Erythroblast (primary cell): ENCODE data around the gene TCP11.
"Not testable (repeated sequence)": the region's sequence is repeated elsewhere in the genome, so short reads cannot be mapped to it uniquely, and the experiment has no call there.

Experiments used
- GATA1 ChIP-seq: IDR thresholded peaks from 2 replicates; pipeline ENCODE4 v1.6.1; 2011; ENCODE audit warnings: low read depth, mild to moderate bottlenecking, control low read depth, low read length, moderate library complexity
- POLR2A ChIP-seq: IDR thresholded peaks from 2 replicates; pipeline ENCODE4 v1.6.1; 2011; ENCODE audit warnings: mild to moderate bottlenecking, low read length

DNA sequence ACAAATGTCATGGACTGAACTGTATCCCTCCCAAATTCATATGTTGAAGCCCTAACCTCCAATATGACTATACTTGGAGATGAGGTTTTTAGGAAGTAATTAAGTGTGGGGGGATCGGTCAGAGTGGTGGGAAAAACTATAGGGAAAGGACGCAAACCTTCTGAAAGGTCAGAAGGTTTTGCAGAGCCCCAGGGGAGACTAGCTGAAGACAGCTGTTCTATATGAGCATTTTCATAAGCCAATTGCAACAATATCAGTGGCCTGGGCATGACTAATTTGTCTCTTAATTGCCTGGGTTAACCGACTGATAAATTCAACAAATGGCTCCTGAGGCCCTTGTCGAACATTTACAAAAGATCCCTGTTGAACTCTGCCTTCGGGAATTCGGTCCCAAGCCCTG is 35.1 kb downstream of the TCP11 start:
- not testable (repeated sequence) for TF ChIP-seq POLR2A, GATA1
